Stimulated activated CD8-positive, alpha-beta memory T cell treated with anti-CD3 and anti-CD28 coated beads, Interleukin-7, amount 100 ng/mL, for 4 hours (primary cell): ENCODE measurements around the gene MRPL24.

Experiments used
- DNase-seq, 2 donors: peaks; one replicate each; pipeline ENCODE4 v3.0.0-alpha.2; 2020; ENCODE audit warnings: low read depth in 2 of 2

MRPL24 gene

DNA sequence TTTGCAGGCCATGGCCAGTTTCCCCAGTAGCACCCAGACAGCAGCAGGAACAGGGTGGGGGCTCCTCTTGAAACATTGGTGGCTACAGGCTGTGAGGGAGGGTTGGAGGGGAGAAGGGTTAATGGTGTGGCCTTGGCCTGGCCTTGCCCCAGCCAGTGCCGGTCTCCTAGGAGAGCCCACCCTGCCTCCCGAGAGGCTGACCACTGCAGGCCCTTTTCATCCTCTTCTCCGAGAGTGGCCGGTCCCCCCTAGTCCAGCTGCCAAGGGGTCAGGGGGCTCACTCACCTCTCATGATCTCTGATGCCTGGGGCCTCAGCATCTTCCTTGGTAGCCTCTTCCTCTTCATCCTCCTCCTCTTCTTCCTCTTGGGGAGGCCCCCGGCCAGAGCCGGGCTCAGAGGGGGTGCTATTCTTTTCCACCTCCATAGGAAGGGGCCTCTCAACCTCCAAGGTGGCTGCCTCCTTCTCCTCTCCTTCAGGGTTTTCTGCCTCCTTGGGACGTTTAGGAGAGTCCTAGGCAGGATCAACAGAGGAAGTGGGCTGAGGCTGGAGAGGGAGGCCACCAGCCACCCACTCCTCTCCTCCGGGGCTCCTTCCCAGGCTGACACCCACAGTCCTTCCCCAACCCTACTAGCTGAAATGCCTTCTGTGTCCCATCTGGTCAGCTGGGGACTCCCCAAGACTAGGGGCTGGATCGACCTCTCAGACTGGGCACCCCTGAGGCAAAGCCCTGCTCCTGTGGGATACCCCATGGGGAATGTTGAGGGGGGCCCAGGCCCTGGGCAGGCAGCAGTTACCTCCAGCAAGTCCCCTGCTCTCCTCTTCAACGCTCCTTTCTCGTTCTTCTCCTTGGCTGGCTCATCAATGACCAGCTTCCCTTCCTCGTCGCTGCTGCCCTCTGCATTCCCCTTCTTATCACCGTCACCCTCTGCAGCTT is 2.7 kb upstream of the MRPL24 start:
- DNase-seq = no peak

DNA sequence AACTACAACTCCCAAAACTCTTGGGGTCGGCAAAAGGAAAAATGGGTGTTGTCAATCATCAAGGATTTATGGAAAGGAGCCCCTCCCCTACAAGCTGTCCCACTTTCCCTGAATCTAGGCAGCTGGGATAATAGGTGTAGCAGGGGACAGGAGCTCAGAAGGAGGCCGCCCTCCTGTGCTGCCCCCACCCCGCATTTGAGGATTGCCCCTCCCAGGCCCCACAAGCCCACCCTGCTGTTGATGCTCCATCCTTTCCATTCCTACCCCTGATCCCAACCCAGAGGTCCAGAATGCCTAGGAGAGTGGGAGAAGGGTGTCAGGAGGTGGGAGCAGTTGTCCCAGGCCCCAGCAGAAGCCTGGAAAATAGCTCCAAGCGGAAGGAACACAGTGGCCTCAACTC is 1.9 kb upstream of the MRPL24 start:
- no peak for DNase-seq

DNA sequence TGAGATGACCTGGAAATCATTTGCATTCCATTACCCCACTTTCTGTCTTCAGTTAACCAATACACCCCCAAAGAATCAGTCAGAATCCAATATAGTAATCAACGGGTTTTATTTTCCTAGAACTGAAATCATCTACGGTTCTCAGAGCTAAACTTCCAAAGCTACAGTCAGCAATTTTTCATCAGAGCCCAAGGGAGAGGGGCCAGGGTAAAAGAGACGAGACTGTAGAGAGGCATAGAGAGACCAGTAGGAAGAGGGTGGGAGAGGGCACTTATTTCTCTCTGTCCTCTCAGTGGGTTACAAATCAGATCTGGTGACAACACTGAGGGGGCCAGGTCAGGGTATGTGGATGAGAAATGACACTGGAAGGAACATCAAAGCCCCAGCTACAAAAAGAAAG is 1.1 kb upstream of the MRPL24 start:
- DNase-seq = no peak

DNA sequence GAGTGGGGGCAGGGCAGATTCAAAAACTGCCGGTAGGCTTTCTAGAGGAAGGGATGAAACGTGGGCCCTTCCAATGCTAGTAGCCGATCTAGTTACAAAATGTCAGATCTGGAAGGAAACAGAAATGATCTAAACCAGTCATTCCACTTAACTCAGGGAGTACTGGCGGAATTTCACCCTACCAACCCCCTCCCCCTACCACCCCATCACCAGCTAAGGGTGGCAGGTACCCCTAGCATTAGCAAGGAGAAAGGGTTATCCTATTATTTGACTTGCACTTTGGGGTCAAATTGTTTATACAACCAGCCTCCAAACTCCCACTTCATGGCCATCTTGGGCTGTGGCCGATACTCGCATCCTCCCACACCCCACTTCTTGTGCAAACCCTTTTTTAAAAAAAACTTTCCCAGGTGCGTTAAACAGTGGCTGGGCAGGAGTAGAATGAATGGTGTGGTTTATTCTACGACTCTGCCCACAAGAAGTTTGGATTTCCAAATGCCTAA is 644 bp upstream of the MRPL24 start:
- no peak for DNase-seq

DNA sequence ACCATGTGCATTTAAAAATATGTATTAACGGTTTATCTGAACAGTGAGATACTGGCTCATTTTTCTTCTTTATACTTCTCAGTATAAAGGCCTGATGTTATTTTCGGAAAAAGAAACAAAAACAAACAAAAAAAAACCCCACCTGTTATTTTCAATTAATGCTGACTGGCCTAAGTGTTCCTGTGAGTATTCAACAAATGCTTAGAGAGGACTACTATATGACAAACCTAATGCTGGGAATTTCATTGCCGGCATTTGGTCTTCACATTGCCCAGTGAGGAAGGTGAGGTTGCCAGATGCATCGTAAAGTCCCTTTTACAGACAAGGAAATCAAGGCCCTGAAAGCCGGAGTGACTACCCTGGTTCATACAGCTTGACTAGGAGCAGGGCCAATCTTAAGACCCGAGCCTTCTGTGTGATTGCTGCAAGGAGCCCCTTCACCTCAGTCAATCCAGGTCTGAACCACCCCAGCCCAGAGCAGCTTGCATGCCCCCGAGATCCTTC is 599 bp downstream of the MRPL24 start:
- DNase-seq = no peak

DNA sequence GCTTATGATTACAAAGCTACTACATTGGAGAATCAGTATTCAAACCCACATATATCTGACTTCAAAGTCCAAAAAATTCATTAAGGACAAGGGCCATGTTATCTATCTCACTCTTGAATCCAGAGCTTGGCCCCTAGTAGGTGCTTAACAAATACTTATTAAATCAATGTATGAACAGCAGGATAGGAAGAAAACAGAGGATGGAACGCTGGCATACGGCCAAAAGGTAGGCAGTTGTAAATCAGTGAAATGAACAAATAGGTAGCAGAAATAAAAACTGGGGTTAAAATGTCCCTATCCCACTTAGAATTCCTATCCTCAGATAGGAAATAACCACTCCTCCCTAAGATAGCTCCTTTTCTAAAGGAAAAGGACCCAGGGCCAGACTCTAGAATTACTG is 2.0 kb downstream of the MRPL24 start:
- DNase-seq = no peak

DNA sequence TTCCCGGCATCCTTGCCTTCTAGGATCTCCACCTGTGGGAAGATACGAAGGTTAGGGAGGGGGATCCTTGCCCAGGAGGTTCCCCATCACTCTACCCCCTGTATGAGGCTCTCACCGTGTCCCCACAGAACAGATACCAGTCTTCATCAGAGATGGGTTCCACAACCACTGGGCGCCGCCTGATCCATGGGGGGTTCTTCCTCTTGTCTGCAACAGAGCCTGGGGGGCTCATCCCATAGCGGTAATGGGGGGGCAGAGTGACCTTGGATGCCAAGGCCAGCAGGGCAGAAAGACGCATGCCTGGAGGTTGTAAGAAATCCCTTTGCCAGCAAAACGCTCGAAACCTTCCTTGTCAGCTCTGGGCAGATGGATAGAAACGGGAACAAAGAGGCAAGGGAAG is 2.5 kb downstream of the MRPL24 start:
- DNase-seq = no peak

DNA sequence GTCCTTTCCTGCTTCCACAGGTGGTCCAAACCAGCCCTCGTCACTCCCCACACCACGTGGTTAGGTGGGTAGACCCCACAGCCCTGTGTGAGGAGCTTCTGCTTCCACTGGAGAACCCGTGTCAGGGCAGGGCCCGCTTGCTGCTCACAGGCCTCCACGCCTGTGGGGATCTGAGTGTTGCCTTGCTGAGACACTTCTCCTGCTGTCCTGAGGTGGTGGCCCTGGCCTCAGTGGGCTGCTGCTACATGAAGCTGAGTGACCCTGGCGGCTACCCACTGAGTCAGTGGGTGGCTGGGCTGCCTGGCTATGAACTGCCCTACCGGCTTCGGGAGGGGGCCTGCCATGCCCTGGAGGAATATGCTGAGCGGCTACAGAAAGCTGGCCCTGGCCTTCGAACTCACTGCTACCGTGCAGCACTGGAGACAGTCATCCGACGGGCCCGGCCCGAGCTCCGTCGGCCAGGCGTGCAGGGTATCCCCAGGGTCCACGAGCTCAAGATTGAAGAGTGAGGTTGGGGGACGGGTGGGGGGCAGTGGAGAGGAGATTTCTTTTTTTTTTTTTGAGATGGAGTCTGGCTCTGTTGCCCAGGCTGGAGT is 6.8 kb downstream of the MRPL24 start:
- no peak for DNase-seq

DNA sequence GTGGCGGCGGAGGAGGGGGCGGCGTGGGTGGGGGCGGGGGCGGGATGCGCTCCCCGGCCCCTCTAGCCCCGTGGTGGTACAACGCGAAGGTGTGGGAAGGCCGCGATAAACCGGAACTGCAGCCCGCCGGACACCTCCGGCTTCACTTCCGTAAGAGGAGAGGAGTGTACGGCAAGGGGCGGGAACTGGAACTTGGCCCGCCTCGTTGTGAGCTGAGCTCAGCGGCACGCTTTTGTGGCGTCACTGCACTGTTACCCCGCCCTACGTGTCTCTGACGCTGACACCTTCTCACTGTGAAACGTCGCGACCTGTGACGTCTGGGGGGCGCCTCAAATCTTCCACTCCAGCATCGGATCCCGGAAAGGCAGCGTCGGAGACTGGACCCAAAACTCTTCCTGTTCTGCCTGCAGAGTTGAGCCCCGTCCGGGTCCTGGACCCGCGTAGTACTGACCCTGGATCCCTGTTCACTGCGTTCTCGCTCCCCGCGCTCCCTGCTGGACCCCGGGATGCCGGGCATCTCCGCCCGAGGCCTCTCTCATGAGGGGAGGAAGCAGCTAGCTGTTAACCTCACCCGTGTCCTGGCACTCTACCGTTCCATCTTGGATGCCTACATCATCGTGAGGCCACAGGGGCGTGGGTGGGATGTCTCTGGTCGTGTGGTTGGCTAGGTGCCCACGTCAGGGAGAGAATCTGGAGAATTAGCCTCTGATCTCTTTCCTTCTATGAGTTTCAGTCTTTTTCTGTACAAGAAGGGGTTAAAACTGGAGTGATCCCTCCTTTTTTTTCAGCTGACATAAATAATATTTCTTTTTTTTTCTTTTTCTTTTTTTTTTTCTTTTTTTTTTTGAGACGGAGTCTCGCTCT is 12.1 kb downstream of the MRPL24 start, which contains the start of gene ISG20L2:
Gene ISG20L2 (minus strand): TSS at position 168 of the 864 bp plus-strand sequence. CDS start 1,114 bp downstream, outside the sequence.
- peak; percentile 92 to 93 for DNase-seq

DNA sequence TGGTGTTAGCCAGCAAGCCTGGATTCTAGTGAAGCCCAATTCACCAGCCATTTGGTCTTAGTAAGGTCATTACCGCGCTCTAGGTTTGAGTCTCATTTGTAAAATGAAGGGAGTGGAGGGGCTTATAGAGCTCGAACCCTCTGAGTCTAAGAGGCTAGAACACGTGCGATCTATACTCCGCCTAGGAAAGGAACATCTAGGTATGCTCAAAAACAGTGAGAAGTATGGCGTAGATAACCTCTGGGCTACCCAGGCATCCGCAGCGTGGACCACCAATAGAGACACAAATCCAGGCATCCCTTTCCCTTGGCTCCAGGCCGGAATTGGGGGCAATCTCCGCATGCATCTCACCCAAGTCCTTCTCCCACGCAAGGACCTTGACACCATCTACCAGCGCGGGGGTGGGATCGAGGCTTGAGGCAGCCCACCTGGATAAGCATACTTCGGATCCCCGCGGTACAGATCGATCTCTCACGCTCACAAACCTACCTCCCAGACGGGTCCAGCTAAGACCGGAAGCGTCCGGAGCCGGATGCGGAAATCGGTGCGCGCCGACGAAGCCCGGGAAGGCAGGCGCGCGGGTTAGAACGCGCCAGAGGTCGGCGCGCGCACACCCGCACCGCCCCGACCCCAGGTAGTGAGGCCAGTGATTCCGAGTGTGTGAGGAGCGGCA is 12.8 kb downstream of the MRPL24 start, which contains the start of gene METTL25B:
Gene METTL25B (plus strand): TSS at position 544 of the 673 bp plus-strand sequence. CDS start 636 bp downstream, outside the sequence.
- peak in 1 of 2 donors; percentile 69 for DNase-seq

DNA sequence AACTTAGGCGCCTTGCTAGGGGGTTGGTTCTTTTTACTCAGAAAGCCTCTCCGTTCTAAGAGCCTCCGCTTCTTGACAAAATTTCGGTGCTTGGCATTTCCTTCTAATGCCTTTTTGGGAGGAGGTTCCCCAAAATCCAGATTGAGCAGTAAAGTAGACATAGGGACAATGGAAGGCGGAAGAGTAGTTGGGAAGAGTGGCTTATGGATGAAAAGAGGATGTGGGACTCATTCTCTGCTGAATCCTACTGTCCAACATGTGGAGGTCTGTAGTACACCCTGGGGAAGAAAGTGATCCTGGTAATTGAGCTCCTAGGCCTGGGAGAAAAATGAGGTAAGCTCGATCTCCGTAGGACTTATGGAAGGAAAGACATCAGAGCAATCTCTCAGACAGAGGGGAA is 13.4 kb downstream of the MRPL24 start:
- no peak for DNase-seq

DNA sequence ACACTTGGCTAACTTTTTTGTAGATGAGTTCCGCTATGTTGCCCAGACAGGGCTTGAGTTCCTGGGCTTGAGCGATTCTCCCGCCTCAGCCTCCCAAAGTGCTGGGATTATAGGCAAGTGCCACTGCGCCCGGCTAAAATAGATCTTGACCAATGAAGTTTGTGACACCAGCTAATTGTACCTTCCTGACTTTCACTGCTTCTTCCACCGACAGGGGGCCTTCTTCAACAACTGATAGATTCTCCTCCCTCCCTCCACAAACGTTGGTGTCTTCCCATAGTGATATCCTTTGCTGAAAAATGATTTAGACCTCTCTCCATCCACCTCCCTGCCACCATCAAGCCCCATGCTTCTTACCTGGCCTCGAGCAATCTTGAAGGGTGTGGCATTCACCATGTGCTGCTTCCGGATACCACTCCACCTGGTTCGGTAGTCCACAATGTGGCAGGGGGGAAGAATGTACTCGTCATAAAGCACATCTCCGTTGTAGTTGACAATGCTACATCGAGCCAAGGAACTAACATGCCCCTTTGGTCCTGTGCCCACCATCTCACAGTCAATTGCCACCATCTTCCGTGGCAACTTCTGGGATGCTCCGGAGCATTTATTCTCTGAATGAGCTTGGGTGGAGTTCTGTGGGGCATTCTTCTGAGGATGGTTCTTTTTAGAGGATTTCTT is 14.2 kb downstream of the MRPL24 start:
- DNase-seq = no peak

DNA sequence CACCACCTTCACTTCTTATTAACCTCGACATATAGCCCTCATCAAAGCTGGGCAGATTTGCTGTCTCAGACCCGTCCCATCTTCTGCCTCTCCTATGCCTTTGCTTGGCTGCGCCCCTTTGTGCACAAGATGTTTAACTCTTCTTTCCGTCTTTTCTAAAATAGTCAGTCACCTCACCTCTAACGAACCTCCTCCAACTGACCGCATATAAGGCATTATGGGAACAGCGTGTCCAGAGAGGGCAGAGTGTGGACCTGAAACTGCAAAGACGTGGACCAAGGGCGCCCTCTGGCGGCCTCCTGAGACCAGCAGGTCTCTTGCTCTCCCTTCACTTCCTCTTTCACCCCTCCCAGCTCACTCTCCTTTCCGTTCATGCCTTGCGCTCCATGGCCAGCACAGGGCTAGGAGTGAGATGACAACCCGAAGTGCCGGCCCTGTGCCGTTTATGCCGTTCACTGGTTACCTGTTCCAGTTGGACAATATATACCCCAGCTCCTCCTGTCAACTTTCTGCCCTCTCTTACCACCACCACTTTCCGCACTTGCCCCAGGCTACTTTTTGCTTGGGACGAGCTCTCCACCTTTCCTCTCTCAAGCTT is 15.1 kb downstream of the MRPL24 start:
- DNase-seq = peak; percentile 61 to 66

DNA sequence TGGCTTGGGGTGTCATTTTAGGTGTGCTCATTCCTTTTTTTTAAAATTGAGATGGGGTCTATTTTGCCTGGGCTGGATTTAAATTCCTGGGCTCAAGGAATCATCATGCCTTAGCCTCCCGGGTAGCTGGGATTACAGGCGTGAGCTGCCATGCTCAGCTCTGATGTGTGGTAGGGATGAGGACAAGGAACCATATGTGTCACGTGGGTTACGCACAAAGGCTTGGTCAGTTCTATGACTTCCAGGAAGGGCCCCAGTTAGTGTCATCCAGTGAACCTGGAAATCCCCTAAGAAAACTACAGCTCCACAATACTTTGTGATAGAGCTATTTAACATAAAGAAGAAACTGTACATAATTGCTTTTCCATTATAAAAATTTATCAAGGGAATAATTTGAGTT is 19.4 kb downstream of the MRPL24 start:
- DNase-seq = no peak

DNA sequence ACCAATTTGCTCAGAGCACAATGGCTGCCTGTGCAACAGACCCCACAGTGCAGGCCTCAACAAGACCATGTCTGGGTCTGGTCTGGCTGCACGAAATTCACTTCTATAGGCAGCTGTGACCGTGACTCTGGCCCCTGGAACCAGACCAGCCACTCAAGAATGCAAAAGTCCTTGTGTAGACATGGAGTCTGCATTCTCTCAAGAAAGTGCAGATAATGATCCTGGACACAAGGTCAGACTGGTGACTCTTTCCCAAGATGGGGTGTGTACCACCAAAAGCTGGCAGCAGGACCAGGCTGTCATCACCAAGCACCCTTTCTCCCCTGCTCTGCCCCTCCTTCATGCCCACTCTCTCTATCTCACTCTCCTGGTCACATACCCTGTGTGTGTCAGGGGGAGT is 19.8 kb downstream of the MRPL24 start:
- no peak for DNase-seq

DNA sequence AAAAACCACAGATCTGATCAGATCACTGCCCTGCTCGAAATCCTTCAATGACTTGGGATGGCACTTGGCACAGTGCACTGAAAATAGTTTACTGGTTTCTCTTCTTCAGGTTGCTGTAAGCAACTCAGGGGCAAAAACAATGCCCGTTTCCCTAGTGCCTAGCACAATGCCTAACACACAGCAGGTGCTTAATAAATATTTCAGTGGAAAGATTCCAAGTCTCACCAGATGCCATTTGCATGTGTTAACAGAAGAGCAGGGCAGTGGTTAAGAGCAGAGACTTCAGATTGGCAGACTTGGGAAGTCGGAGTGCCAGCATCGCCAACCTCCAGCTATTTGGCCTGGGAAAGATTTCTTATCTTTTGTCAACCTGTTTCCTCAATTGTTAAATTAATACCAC is 23.5 kb downstream of the MRPL24 start:
- DNase-seq = no peak

DNA sequence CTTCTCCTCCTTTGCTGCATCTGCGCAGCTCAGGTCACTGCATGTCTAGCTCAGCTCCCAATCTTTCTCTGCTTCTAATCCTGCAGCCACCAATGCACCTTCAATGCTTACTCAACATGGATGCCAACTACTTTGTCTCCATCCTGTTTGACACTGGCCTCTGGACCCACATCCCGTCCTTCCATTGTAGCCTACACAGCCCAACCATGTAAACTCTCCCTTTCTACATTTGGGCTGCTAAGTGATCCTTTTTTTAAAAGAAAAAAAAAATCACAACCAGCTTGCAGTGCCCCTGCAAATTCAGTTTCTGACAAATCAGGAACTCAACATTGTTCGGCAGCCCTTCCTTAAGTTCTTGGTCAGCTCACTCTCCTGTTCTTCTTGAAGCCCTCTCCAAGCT is 26.1 kb downstream of the MRPL24 start:
- DNase-seq = no peak

DNA sequence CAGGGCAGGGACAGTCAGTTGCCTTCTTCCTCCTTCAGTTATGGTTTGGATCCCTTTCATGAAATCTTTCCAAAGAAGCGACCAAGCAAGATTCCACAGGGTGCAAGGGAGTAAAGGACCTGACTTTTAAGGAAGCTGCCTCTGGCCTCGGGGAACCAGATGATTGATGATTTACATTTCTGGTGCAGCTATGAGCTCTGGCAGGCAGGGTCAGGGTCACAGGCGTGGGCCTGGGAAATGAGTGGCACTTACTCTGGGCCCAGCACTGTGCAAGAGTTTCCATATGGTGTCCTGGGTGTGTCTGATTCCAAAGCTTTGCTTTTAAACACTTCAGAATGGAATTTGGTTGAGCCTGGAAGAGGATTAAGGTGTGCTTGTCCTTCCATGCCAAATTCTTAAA is 28.3 kb downstream of the MRPL24 start:
- no peak for DNase-seq

DNA sequence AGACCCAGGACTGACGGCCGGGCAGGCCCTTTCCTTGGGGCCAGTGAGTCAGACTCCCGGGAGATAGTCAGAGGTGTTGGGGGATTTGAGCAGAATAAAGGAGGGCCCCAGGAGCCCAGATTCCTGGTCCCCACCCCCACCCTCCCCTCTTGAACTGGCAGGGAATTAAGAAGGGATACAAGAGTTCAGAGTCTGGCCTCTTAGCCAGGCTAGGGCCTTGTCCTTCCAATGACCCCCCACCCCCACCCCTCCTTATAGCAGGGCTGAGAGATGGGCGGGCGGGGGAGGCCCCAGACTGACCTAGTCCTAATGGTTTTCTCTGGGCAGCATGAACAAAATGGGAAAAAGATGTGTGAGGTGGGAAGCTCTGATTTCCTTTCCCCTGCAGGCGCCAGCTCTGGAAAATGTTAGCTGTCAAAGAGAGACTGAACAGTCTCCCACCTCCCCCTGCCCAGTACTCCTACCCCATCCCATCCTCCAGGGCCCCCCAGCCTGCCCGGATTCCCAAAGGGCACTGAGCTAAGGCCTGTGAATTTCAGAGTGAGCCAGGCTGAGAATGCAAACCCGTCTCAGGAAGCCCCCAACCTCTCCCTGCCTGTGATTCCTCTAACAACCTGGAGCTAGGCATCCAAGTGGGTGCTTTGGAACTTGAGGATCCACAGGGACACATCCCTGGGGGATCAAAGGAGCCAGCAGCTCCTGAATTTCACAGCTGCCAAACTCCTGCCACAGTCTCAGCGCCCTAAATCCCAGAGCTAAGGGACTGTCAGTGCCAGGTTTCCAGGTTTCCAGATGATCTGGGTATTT is 29.7 kb downstream of the MRPL24 start:
- DNase-seq = no peak
